Heart right ventricle (tissue), 16 donors: Measurements from ENCODE around the gene SLC9A2. TPM values are rescaled to one million over a fixed set of nuclear protein-coding genes. Genes with fewer than 3 reads are reported as not detected.

Experiments used
- ATAC-seq, 8 donors: fragments of 200-7000 bp; cut with Tn5 transposase; one replicate each; pipeline ENCODE4 v1.9.1; 2020; ENCODE audit warnings: mild to moderate bottlenecking in 8 of 8, moderate library complexity in 8 of 8, moderate number of reproducible peaks in 1 of 8
- DNase-seq, 2 donors: peaks; one replicate each; pipeline ENCODE4 v3.0.0-alpha.2; 2020
- H3K27ac ChIP-seq, 10 donors: fragments of 200-600 bp; sonication (generic) in 2 of 10; one replicate each; pipeline versions ENCODE4 v1.5.0 to v1.8.0; 2020 to 2022; ENCODE audit warnings: mild to moderate bottlenecking in 3 of 10
- H3K27me3 ChIP-seq, 7 donors: fragments of 200-600 bp; one replicate each; pipeline ENCODE4 v1.8.0; 2021 to 2022; ENCODE audit warnings: mild to moderate bottlenecking in 2 of 7
- H3K36me3 ChIP-seq, 9 donors: fragments of 200-600 bp; sonication (generic) in 1 of 9; one replicate each; pipeline versions ENCODE4 v1.5.0 to v1.8.0; 2020 to 2022; ENCODE audit warnings: mild to moderate bottlenecking in 2 of 9
- H3K4me1 ChIP-seq, 9 donors: fragments of 200-600 bp; sonication (generic) in 1 of 9; one replicate each; pipeline versions ENCODE4 v1.5.0 to v1.8.0; 2020 to 2022; ENCODE audit warnings: mild to moderate bottlenecking in 4 of 9
- H3K4me3 ChIP-seq, 10 donors: fragments of 200-600 bp; sonication (generic) in 2 of 10; one replicate each; pipeline versions ENCODE4 v1.5.0 to v1.8.0; 2020 to 2022; ENCODE audit warnings: mild to moderate bottlenecking in 7 of 10, moderate library complexity in 2 of 10
- H3K9me3 ChIP-seq, 11 donors: fragments of 200-600 bp in 10 of 11; sonication (generic) in 2 of 11; one replicate each; pipeline versions ENCODE4 v1.5.0 to v1.8.0; 2013 to 2022; ENCODE audit warnings: mild to moderate bottlenecking in 2 of 11, control low read depth in 1 of 11, moderate library complexity in 1 of 11
- WGBS, 2 donors: extraction: QIAGEN DNeasy Blood & Tissue Kit; methylation state at CpG; one replicate each; pipeline ENCODE4 v1.1.7; 2013; ENCODE audit warnings: inconsistent platforms in 1 of 2; 5-methylcytosine and 5-hydroxymethylcytosine counted together
- intact Hi-C, 10 donors: fragments of 100-400 bp; cut with DNase I; formaldehyde crosslinking; loops; one replicate each; pipeline versions ENCODE4 v1.11.1 to v1.14.2; 2022
- polyA plus RNA-seq, 2 donors: library from polyadenylated mRNA; stranded (reverse); fragments of 200-250 nt; gene quantifications; one replicate each; pipeline ENCODE4 v1.2.3, GENCODE V29; 2013
- total RNA-seq, 10 donors: library from RNA; stranded (reverse); fragmentation: NEBNext Ultra II Directional in 3 of 10; extraction: Animal tissue kit (Norgen Biotek cat#: 25700) in 3 of 10; gene quantifications; one replicate each; pipeline versions ENCODE4 v1.2.1 to v1.2.4, GENCODE V29; 2021 to 2023
- TF ChIP-seq, protein P1 (sequence below), 9 donors: fragments of 200-600 bp; sonication (generic) in 2 of 9; IDR thresholded peaks; one replicate each; pipeline versions ENCODE4 v1.5.0 to v1.8.0; 2021 to 2022; ENCODE audit warnings: antibody characterized with exemption in 9 of 9, mild to moderate bottlenecking in 5 of 9, moderate library complexity in 1 of 9
- donor health status: Arrhythmogenic right ventricular cardiomyopathy.
- donor health status: ischemic (EF 13 %, LVEDD 7.1; RV severe dilation, severe dysfunction).
- donor health status: healthy with polysubstance abuse.
- donor health status: DM: no; HTN: yes; CAD: no.
- donor health status: DM: no; HTN: no; CAD: no.
- donor health status: ischemic (EF 25% LVEDD 6.9; RV normal size, moderate dysfunction).
- donor health status: ischemic (EF 25% LVEDD 5.7; RV mildly dilated, moderate dysfunction).
- donor health status: healthy.
- donor health status: DM: yes; HTN: yes; CAD: no.
- donor health status: Ischemic cardiomyopathy.
- donor health status: ischemic (EF 35%, LVEDD 5.7; RV mildly dilated, moderate dysfunction).
- donor health status: nonischemic (EF 11% LVEDD 7.7; RV severe dilation, severe dysfunction).
- donor health status: DM: yes; HTN: yes; CAD: no.
- donor health status: PGD.
- donor health status: ischemic (EF 29% LVEDD 5.4; RV normal size, mild dysfunction).
- donor health status: nonischemic (EF 23%, LVEDD 6.1; RV moderate dilation, normal function).

Gene SLC9A2
- total and polyA plus RNA-seq, 12 donors: under 0.01 to 0.21 (median 0.17) TPM; not detected in 5

DNA sequence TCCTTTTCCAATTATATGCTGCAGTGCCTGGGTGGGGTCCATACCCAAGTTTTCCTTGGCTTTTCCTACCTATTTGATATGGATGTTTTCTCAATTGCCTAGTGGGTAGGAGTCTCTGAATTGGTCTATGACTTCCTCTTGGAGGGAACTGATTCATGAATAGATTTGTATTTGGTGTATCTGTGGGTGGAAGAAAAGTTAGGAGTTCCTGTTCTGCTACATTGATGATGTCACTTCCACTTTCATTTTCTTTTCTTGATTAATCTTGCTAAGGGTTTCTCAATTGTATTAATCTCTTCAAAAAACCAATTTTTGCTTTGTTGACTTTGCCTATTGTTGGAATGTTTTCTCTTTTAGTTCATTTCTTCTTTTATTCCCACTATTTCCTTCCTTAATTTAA is 37.4 kb upstream of the SLC9A2 start:
- intact Hi-C loops: no loop called here
- H3K9me3 ChIP-seq: peaks cover 0 to 27% (median 0%) of the 10 kb centered on the region in 11 donors
- peak overlapping the region in 1 of 10 donors; percentile 21 for H3K4me3 ChIP-seq
- no peak overlapping the region for H3K27ac ChIP-seq
- ATAC-seq (no peak), DNase-seq (no peak)
- peaks cover 0 to 3% (median 0%) of the 10 kb centered on the region in 7 donors for H3K27me3 ChIP-seq
- peaks cover 0 to 8% (median 0%) of the 10 kb centered on the region in 9 donors for H3K4me1 ChIP-seq
- TF ChIP-seq, protein P1, sequence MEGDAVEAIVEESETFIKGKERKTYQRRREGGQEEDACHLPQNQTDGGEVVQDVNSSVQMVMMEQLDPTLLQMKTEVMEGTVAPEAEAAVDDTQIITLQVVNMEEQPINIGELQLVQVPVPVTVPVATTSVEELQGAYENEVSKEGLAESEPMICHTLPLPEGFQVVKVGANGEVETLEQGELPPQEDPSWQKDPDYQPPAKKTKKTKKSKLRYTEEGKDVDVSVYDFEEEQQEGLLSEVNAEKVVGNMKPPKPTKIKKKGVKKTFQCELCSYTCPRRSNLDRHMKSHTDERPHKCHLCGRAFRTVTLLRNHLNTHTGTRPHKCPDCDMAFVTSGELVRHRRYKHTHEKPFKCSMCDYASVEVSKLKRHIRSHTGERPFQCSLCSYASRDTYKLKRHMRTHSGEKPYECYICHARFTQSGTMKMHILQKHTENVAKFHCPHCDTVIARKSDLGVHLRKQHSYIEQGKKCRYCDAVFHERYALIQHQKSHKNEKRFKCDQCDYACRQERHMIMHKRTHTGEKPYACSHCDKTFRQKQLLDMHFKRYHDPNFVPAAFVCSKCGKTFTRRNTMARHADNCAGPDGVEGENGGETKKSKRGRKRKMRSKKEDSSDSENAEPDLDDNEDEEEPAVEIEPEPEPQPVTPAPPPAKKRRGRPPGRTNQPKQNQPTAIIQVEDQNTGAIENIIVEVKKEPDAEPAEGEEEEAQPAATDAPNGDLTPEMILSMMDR (IDR thresholded peaks at IDR 0.05): no peak
- H3K36me3 ChIP-seq: no peaks in the 10 kb centered on the region

DNA sequence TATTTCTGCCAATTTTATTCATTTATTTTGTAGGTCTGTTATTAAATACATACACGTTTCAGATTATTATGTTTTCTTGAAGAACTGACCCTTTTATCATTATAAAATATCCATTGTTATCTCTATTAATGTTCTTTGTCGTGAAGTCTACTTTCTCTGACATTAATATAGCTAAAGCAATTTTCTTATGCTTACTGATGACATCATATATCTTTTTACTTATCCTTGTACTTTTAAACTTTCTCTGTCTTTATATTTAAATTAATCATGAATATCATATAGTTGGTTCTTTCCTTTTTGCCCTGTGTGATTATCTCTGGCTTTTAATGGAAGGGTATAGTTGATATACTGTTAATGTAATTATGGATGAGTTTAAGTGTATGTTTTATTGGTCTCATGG is 36.5 kb upstream of the SLC9A2 start:
- ATAC-seq (no peak), DNase-seq (no peak)
- Histone ChIP-seq H3K4me1 (peaks cover 0 to 8% (median 0%) of the 10 kb centered on the region in 9 donors), H3K27ac (no peak overlapping the region), H3K4me3 (no peak overlapping the region), H3K27me3 (peaks cover 0 to 3% (median 0%) of the 10 kb centered on the region in 7 donors), H3K9me3 (peaks cover 0 to 24% (median 0%) of the 10 kb centered on the region in 11 donors), H3K36me3 (no peaks in the 10 kb centered on the region)
- WGBS, 2 donors: 69 to 80% methylated on average over 2 of the region's 2 CpGs
- intact Hi-C loops: no loop called here
- TF ChIP-seq, protein P1 (IDR thresholded peaks at IDR 0.05): no peak

- 58 to 61% methylated on average over 6 of the region's 6 CpGs for WGBS, 2 donors
- no peaks in the 10 kb centered on the region for H3K36me3 ChIP-seq
- peaks cover 0 to 8% (median 0%) of the 10 kb centered on the region in 9 donors for H3K4me1 ChIP-seq
- no peak for DNase-seq
- no peak for ATAC-seq
- intact Hi-C loops: no loop called here
- H3K9me3 ChIP-seq: peaks cover 0 to 1% (median 0%) of the 10 kb centered on the region in 11 donors
- TF ChIP-seq, protein P1 (IDR thresholded peaks at IDR 0.05): no peak
- no peak overlapping the region for H3K4me3 ChIP-seq
- no peak overlapping the region for H3K27ac ChIP-seq
- H3K27me3 ChIP-seq: peaks cover 0 to 3% (median 0%) of the 10 kb centered on the region in 7 donors
Observed at GRCh38 chr2:102585847-102586404, 33.4 kb upstream of the SLC9A2 start.

DNA sequence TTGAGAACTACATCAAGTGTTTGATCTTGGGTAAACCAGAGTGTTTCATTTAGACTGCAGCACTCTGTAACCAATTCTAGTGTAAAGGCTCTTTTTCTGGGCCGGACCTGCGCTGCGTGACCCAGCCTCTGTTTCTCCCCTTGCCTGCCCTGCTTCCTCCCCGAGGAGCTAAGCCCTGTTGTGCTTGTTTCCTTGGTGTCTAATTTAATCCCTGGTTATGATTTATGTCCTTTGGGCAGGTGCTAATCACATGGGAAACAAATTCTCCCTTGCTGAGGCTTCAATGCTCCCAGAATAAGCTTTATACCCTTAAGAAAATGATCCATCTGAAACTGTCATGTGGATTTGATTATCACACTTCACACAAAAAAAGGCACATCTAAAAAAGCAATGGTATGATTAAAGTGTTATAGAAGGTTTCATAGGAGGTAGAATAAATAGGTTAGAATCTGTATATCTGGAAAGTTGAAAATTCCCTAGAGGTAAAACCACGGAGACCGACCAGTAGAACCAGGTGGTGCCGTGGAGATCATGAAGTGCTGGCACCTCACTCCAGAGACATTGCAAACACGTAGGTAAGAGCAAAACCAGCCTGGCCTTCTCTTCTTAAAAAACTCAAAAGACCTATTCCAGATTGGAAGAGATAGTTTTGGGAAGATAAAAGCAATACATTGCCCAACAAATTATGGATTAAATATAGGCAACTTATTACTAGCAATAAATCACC is 31.0 kb upstream of the SLC9A2 start:
- intact Hi-C loops: no loop called here
- Histone ChIP-seq H3K27ac (no peak overlapping the region), H3K4me1 (no peaks in the 10 kb centered on the region), H3K9me3 (no peaks in the 10 kb centered on the region), H3K27me3 (peaks cover 0 to 6% (median 0%) of the 10 kb centered on the region in 7 donors), H3K4me3 (no peak overlapping the region), H3K36me3 (no peaks in the 10 kb centered on the region)
- 83 to 84% methylated on average over 8 of the region's 8 CpGs for WGBS, 2 donors
- TF ChIP-seq, protein P1 (IDR thresholded peaks at IDR 0.05): no peak
- DNase-seq: no peak
- no peak for ATAC-seq
